CD4-positive, alpha-beta T cell treated with Interleukin-6 for 4 hours (primary cell): ENCODE data around the gene ZBED1.

Source experiments
- DNase-seq: peaks from one replicate; pipeline ENCODE4 v3.0.0-alpha.2; 2020; ENCODE audit warnings: mixed read lengths

ZBED1 gene

GRCh38 chrX:2451501-2452316, 49.1 kb downstream of the ZBED1 start:
- no peak for DNase-seq

GRCh38 chrX:2450681-2451080, 50.1 kb downstream of the ZBED1 start:
- DNase-seq, result no peak

GRCh38 chrX:2449135-2449886, 51.5 kb downstream of the ZBED1 start:
- DNase-seq, result no peak

- DNase-seq, result no peak
Observed at GRCh38 chrX:2447484-2447883, 53.3 kb downstream of the ZBED1 start.

GRCh38 chrX:2446815-2447214, 54.0 kb downstream of the ZBED1 start:
- no peak for DNase-seq

GRCh38 chrX:2445662-2446623, 54.8 kb downstream of the ZBED1 start:
- no peak for DNase-seq

GRCh38 chrX:2442694-2443093, 58.1 kb downstream of the ZBED1 start:
- DNase-seq, result no peak

GRCh38 chrX:2441466-2441865, 59.3 kb downstream of the ZBED1 start:
- DNase-seq, result no peak

- no peak for DNase-seq
Observed at GRCh38 chrX:2439613-2440012, 61.2 kb downstream of the ZBED1 start.
